Gastroesophageal sphincter (tissue), 4 donors: ENCODE data around the gene FHAD1. TPM values are rescaled to one million over a fixed set of nuclear protein-coding genes. Genes with fewer than 3 reads are reported as not detected.
"Not testable (repeated sequence)": the region's sequence is repeated elsewhere in the genome, so short reads cannot be mapped to it uniquely, and the experiment has no call there.

Source experiments
- ATAC-seq: fragments of 150-250 bp; one replicate; pipeline ENCODE4 v1.9.1; 2016; ENCODE audit warnings: mild to moderate bottlenecking, moderate library complexity
- H3K27ac ChIP-seq, 4 donors: fragments of 200-600 bp; sonication (generic) in 3 of 4; 1 replicate in 3 of 4; 2 replicates in 1 of 4; pipeline ENCODE4 v1.5.1; 2016 to 2019
- H3K27me3 ChIP-seq: fragments of 200-600 bp; sonication (generic); one replicate; pipeline ENCODE4 v1.5.1; 2019
- H3K36me3 ChIP-seq, 2 donors: fragments of 200-600 bp; sonication (generic); one replicate each; pipeline ENCODE4 v1.5.1; 2019; ENCODE audit warnings: control low read depth in 1 of 2
- H3K4me1 ChIP-seq, 3 donors: fragments of 200-600 bp; sonication (generic); 1 replicate in 2 of 3; 2 replicates in 1 of 3; pipeline ENCODE4 v1.5.1; 2016 to 2019; ENCODE audit warnings: control low read depth in 2 of 3
- H3K4me3 ChIP-seq, 2 donors: fragments of 200-600 bp; sonication (generic); one replicate each; pipeline ENCODE4 v1.5.1; 2019; ENCODE audit warnings: mild to moderate bottlenecking in 1 of 2, moderate library complexity in 1 of 2
- H3K9me3 ChIP-seq, 3 donors: fragments of 200-600 bp; sonication (generic); one replicate each; pipeline ENCODE4 v1.5.1; 2017 to 2019; ENCODE audit warnings: control low read depth in 2 of 3
- CTCF ChIP-seq, 4 experiments: fragments of 200-600 bp in 2 of 4; fragments of 450-650 bp in 2 of 4; sonication (generic) in 1 of 4; IDR thresholded peaks; one replicate each; pipeline ENCODE4 v1.5.1; 2017 to 2019; ENCODE audit warnings: antibody characterized with exemption in 4 of 4, mild to moderate bottlenecking in 2 of 4, moderate library complexity in 2 of 4
- EP300 ChIP-seq: sonication (generic); formaldehyde crosslinking; IDR thresholded peaks from one replicate; pipeline ENCODE4 v1.6.1; 2017; ENCODE audit warnings: antibody characterized with exemption, mild to moderate bottlenecking
- POLR2A ChIP-seq, 2 donors: fragments of 450-650 bp; IDR thresholded peaks; one replicate each; pipeline ENCODE4 v1.6.1; 2017; ENCODE audit warnings: antibody characterized with exemption in 2 of 2, mild to moderate bottlenecking in 2 of 2, moderate library complexity in 1 of 2
- POLR2AphosphoS5 ChIP-seq: sonication (generic); formaldehyde crosslinking; IDR thresholded peaks from one replicate; pipeline ENCODE4 v1.6.1; 2017; ENCODE audit warnings: antibody characterized with exemption
- WGBS, 2 donors: methylation state at CpG; one replicate each; pipeline ENCODE4 v1.1.5; 2018; ENCODE audit warnings: low coverage in 1 of 2; 5-methylcytosine and 5-hydroxymethylcytosine counted together
- total RNA-seq, 4 donors: library from RNA; depleted of rRNA; stranded (reverse); fragments of >200 nt; gene quantifications; one replicate each; pipeline ENCODE4 v1.1.0, GENCODE V29; 2016

FHAD1 gene
- total RNA-seq, 4 donors from 2014 or later, result 1.1 TPM; not detected in 3

- no peak overlapping the region for H3K4me3 ChIP-seq
- WGBS, 2 donors, result 0 to 78% methylated on average over 1 to 4 of the region's 14 CpGs
- H3K36me3 ChIP-seq, result no peaks in the 10 kb centered on the region
- TF ChIP-seq POLR2A (IDR thresholded peaks at IDR 0.05) (no peak), EP300 (no peak), CTCF (IDR thresholded peaks at IDR 0.05) (no peak), POLR2AphosphoS5 (no peak)
- peaks cover 0 to 12% (median 0%) of the 10 kb centered on the region in 3 donors for H3K4me1 ChIP-seq
- H3K27me3 ChIP-seq, result no peaks in the 10 kb centered on the region
- no peaks in the 10 kb centered on the region for H3K9me3 ChIP-seq
- H3K27ac ChIP-seq, result no peak overlapping the region
- ATAC-seq, result no peak
Observed at GRCh38 chr1:15289251-15289651, 42.2 kb downstream of the FHAD1 start.

- peaks cover 0 to under 1% (median 0%) of the 10 kb centered on the region in 3 donors for H3K4me1 ChIP-seq
- no peak overlapping the region for H3K27ac ChIP-seq
- TF ChIP-seq POLR2AphosphoS5 (no peak), CTCF (IDR thresholded peaks at IDR 0.05) (no peak), POLR2A (IDR thresholded peaks at IDR 0.05) (no peak), EP300 (no peak)
- no peaks in the 10 kb centered on the region for H3K27me3 ChIP-seq
- ATAC-seq, result no peak
- H3K36me3 ChIP-seq, result no peaks in the 10 kb centered on the region
- H3K9me3 ChIP-seq, result no peaks in the 10 kb centered on the region
- no peak overlapping the region for H3K4me3 ChIP-seq
- WGBS, 2 donors, result 89 to 97% methylated on average over 8 to 9 of the region's 9 CpGs
Observed at GRCh38 chr1:15290382-15290781, 43.4 kb downstream of the FHAD1 start.

GRCh38 chr1:15295696-15296095 lies 48.7 kb downstream of the FHAD1 start:
- TF ChIP-seq POLR2A (IDR thresholded peaks at IDR 0.05) (no peak), CTCF (IDR thresholded peaks at IDR 0.05) (no peak), EP300 (no peak), POLR2AphosphoS5 (no peak)
- no peak overlapping the region for H3K27ac ChIP-seq
- no peaks in the 10 kb centered on the region for H3K4me1 ChIP-seq
- no peaks in the 10 kb centered on the region for H3K27me3 ChIP-seq
- H3K9me3 ChIP-seq, result no peaks in the 10 kb centered on the region
- no peaks in the 10 kb centered on the region for H3K36me3 ChIP-seq
- H3K4me3 ChIP-seq, result no peak overlapping the region
- ATAC-seq, result no peak
- 72 to 76% methylated on average over 3 to 5 of the region's 5 CpGs for WGBS, 2 donors

- no peaks in the 10 kb centered on the region for H3K27me3 ChIP-seq
- H3K4me1 ChIP-seq, result no peaks in the 10 kb centered on the region
- no peak for TF ChIP-seq POLR2AphosphoS5
- TF ChIP-seq POLR2A (IDR thresholded peaks at IDR 0.05), result no peak
- TF ChIP-seq EP300, result no peak
- TF ChIP-seq CTCF (IDR thresholded peaks at IDR 0.05), result no peak
- no peak overlapping the region for H3K4me3 ChIP-seq
- 77 to 91% methylated on average over 5 to 7 of the region's 9 CpGs for WGBS, 2 donors
- no peaks in the 10 kb centered on the region for H3K36me3 ChIP-seq
- no peak for ATAC-seq
- H3K9me3 ChIP-seq, result no peaks in the 10 kb centered on the region
- no peak overlapping the region for H3K27ac ChIP-seq
Observed at GRCh38 chr1:15296585-15297321, 49.7 kb downstream of the FHAD1 start.

GRCh38 chr1:15297975-15298374 lies 51.0 kb downstream of the FHAD1 start:
- H3K4me3 ChIP-seq, H3K27ac ChIP-seq, H3K27me3 ChIP-seq, H3K36me3 ChIP-seq, ATAC-seq, H3K9me3 ChIP-seq, H3K4me1 ChIP-seq: not testable (repeated sequence)
- 87 to 98% methylated on average over 4 of the region's 4 CpGs for WGBS, 2 donors
